CD14-positive monocyte (primary cell): ENCODE data around the gene TTYH3. TPM values are rescaled to one million over a fixed set of nuclear protein-coding genes. Genes with fewer than 3 reads are reported as not detected.
"Not testable (repeated sequence)": the region's sequence is repeated elsewhere in the genome, so short reads cannot be mapped to it uniquely, and the experiment has no call there.

Source experiments
- DNase-seq, 3 donors: peaks; one replicate each; pipeline ENCODE4 v3.0.0-alpha.2; 2011 to 2022
- H2AFZ ChIP-seq: 2 replicates; pipeline ENCODE4 v1.6.0; 2012; ENCODE audit warnings: mild to moderate bottlenecking, low read depth, low read length, inconsistent platforms; ENCODE audit not compliant: insufficient read depth, poor library complexity, severe bottlenecking
- H3K27ac ChIP-seq, 2 donors: 1 replicate in 1 of 2; 2 replicates in 1 of 2; pipeline ENCODE4 v1.5.1; 2012 to 2013; ENCODE audit warnings: low read length in 2 of 2, control low read depth in 1 of 2, inconsistent platforms in 1 of 2, low read depth in 1 of 2, mild to moderate bottlenecking in 1 of 2
- H3K27me3 ChIP-seq, 2 donors: one replicate each; pipeline versions ENCODE4 v1.6.0 to v1.6.1; 2011 to 2013; ENCODE audit warnings: low read length in 2 of 2; ENCODE audit not compliant: control insufficient read depth in 2 of 2, insufficient read depth in 2 of 2
- H3K36me3 ChIP-seq, 2 donors: replicated peaks in 1 of 2; 1 replicate in 1 of 2; 2 replicates in 1 of 2; pipeline versions ENCODE4 v1.5.1 to v1.6.1; 2012 to 2013; ENCODE audit warnings: low read length in 2 of 2, control low read depth in 1 of 2, inconsistent platforms in 1 of 2, mild to moderate bottlenecking in 1 of 2; ENCODE audit not compliant: insufficient read depth in 2 of 2, control insufficient read depth in 1 of 2
- H3K4me1 ChIP-seq, 2 donors: 1 replicate in 1 of 2; 2 replicates in 1 of 2; pipeline versions ENCODE4 v1.5.1 to v1.6.1; 2012 to 2013; ENCODE audit warnings: low read length in 2 of 2, control low read depth in 1 of 2, inconsistent platforms in 1 of 2, mild to moderate bottlenecking in 1 of 2, moderate library complexity in 1 of 2; ENCODE audit not compliant: insufficient read depth in 2 of 2, control insufficient read depth in 1 of 2
- H3K4me2 ChIP-seq: replicated peaks from 2 replicates; pipeline ENCODE3; 2012; ENCODE audit warnings: low read length, moderate library complexity, mild to moderate bottlenecking; ENCODE audit not compliant: poor library complexity, severe bottlenecking; ENCODE audit errors: extremely low read depth
- H3K4me3 ChIP-seq, 3 experiments: fragments of 200-600 bp in 1 of 3; sonication (generic) in 1 of 3; replicated peaks in 1 of 3; 1 replicate in 2 of 3; 2 replicates in 1 of 3; pipeline ENCODE4 v1.5.1; 2011 to 2013; ENCODE audit warnings: low read length in 3 of 3, mild to moderate bottlenecking in 3 of 3, control low read depth in 2 of 3, low read depth in 2 of 3, inconsistent platforms in 1 of 3, moderate library complexity in 1 of 3
- H3K79me2 ChIP-seq: 2 replicates; pipeline ENCODE4 v1.6.0; 2012; ENCODE audit warnings: mild to moderate bottlenecking, control low read depth, inconsistent platforms, low read length, moderate library complexity; ENCODE audit not compliant: insufficient read depth
- H3K9ac ChIP-seq: 2 replicates; pipeline ENCODE4 v1.6.0; 2017; ENCODE audit warnings: low read length, mild to moderate bottlenecking; ENCODE audit not compliant: insufficient read depth, poor library complexity, severe bottlenecking
- H3K9me3 ChIP-seq, 2 donors: replicated peaks in 1 of 2; 1 replicate in 1 of 2; 2 replicates in 1 of 2; pipeline versions ENCODE4 v1.5.1 to v1.6.1; 2012 to 2013; ENCODE audit warnings: low read length in 2 of 2, control low read depth in 1 of 2; ENCODE audit not compliant: control insufficient read depth in 1 of 2, insufficient read depth in 1 of 2
- H4K20me1 ChIP-seq: 2 replicates; pipeline ENCODE4 v1.6.0; 2012; ENCODE audit warnings: mild to moderate bottlenecking, low read length, control low read depth, moderate library complexity; ENCODE audit not compliant: insufficient read depth
- H3K27ac Mint-ChIP-seq, 7 donors: one replicate each; pipeline ENCODE4 v1.8.0; 2020; ENCODE audit warnings: mild to moderate bottlenecking in 7 of 7, mixed read lengths in 7 of 7, moderate library complexity in 6 of 7, inconsistent platforms in 2 of 7
- H3K27me3 Mint-ChIP-seq, 3 donors: one replicate each; pipeline ENCODE4 v1.8.0; 2021 to 2022; ENCODE audit warnings: low read depth in 3 of 3, mild to moderate bottlenecking in 3 of 3, mixed read lengths in 3 of 3, moderate library complexity in 3 of 3, inconsistent platforms in 1 of 3
- H3K36me3 Mint-ChIP-seq, 2 donors: one replicate each; pipeline ENCODE4 v1.8.0; 2020; ENCODE audit warnings: mixed read lengths in 2 of 2, inconsistent platforms in 1 of 2, mild to moderate bottlenecking in 1 of 2
- H3K4me1 Mint-ChIP-seq: one replicate; pipeline ENCODE4 v1.8.0; 2020; ENCODE audit warnings: mild to moderate bottlenecking, mixed read lengths
- H3K4me3 Mint-ChIP-seq, 2 donors: one replicate each; pipeline ENCODE4 v1.8.0; 2020; ENCODE audit warnings: mild to moderate bottlenecking in 2 of 2, mixed read lengths in 2 of 2, moderate library complexity in 1 of 2
- H3K9me3 Mint-ChIP-seq, 7 donors: one replicate each; pipeline ENCODE4 v1.8.0; 2020 to 2022; ENCODE audit warnings: mixed read lengths in 7 of 7, mild to moderate bottlenecking in 6 of 7, moderate library complexity in 6 of 7, inconsistent platforms in 2 of 7
- WGBS: methylation state at CpG from one replicate; pipeline ENCODE4 v1.1.5; 2013; ENCODE audit warnings: missing lambda C conversion rate; ENCODE audit not compliant: insufficient coverage; 5-methylcytosine and 5-hydroxymethylcytosine counted together
- intact Hi-C, 2 donors: fragments of 100-400 bp; cut with micrococcal nuclease; formaldehyde crosslinking; loops; one replicate each; pipeline versions ENCODE4 v1.15.0 to v1.15.1; 2023
- polyA plus RNA-seq, 3 donors: library from polyadenylated mRNA; depleted of rRNA in 1 of 3; unstranded in 2 of 3; stranded (reverse) in 1 of 3; fragments of 300-500 nt in 2 of 3; fragments of >200 nt in 1 of 3; fragmentation: Illumina TruSeq in 2 of 3; gene quantifications; 1 replicate in 2 of 3; 2 replicates in 1 of 3; pipeline ENCODE4 v1.2.3, GENCODE V29; 2012 to 2021
- TF ChIP-seq, protein P1 (sequence below): fragments of 200-600 bp; IDR thresholded peaks from one replicate; pipeline ENCODE4 v1.8.0; 2022; ENCODE audit warnings: antibody characterized with exemption, mild to moderate bottlenecking

Gene TTYH3
- polyA plus RNA-seq, 3 donors, result 13.4 to 73.5 (median 17.4) TPM

DNA sequence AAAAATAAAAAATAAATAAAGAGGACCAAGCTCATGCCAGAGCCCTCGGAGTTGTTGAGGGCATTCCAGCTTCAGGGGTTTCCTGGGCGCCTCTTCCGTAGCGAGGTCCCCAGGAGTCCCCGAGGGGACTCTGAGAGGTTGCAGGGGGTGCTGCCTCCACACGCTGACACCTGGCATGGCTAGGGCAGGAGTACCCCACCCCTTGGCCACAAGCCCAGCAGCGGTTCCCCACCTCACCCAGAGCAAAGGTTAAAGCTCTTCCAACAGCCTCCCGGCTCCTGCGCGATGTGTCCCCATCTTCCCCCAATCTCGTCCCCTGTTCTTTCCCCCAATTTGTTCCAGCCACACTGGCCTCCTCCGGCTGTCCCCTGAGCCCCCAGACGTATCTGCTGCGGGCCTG lies 60.8 kb downstream of the TTYH3 start:
- no peaks in the 10 kb centered on the region for H3K9me3 ChIP-seq
- WGBS, result 91% methylated on average over 11 of the region's 14 CpGs
- H3K27me3 Mint-ChIP-seq, result peaks cover 31 to 46% (median 37%) of the 10 kb centered on the region in 3 donors
- H3K36me3 ChIP-seq, result no peaks in the 10 kb centered on the region
- intact Hi-C loops, result no loop called here
- no peak overlapping the region for H3K4me2 ChIP-seq
- no peak overlapping the region for H3K4me3 ChIP-seq
- peaks cover 2 to 4% of the 10 kb centered on the region in 2 donors for H3K36me3 Mint-ChIP-seq
- H3K9ac ChIP-seq, result no peak overlapping the region
- peaks cover 0 to 12% (median 3%) of the 10 kb centered on the region in 7 donors for H3K9me3 Mint-ChIP-seq
- H3K27me3 ChIP-seq, result peaks cover 11 to 27% of the 10 kb centered on the region in 2 donors
- H3K4me3 Mint-ChIP-seq, result no peak overlapping the region
- TF ChIP-seq, protein P1, sequence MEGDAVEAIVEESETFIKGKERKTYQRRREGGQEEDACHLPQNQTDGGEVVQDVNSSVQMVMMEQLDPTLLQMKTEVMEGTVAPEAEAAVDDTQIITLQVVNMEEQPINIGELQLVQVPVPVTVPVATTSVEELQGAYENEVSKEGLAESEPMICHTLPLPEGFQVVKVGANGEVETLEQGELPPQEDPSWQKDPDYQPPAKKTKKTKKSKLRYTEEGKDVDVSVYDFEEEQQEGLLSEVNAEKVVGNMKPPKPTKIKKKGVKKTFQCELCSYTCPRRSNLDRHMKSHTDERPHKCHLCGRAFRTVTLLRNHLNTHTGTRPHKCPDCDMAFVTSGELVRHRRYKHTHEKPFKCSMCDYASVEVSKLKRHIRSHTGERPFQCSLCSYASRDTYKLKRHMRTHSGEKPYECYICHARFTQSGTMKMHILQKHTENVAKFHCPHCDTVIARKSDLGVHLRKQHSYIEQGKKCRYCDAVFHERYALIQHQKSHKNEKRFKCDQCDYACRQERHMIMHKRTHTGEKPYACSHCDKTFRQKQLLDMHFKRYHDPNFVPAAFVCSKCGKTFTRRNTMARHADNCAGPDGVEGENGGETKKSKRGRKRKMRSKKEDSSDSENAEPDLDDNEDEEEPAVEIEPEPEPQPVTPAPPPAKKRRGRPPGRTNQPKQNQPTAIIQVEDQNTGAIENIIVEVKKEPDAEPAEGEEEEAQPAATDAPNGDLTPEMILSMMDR, result no peak
- peaks cover 92 to 93% of the 10 kb centered on the region in 2 donors for H3K4me1 ChIP-seq
- H3K4me1 Mint-ChIP-seq, result peaks cover 46% of the 10 kb centered on the region
- no peaks in the 10 kb centered on the region for H4K20me1 ChIP-seq
- peak overlapping the region in 6 of 7 donors; percentile 55 to 91 (median 76) for H3K27ac Mint-ChIP-seq
- peak overlapping the region; percentile 74 to 77 for H3K27ac ChIP-seq
- DNase-seq, result no peak
- no peak overlapping the region for H2AFZ ChIP-seq
- H3K79me2 ChIP-seq, result no peaks in the 10 kb centered on the region

DNA sequence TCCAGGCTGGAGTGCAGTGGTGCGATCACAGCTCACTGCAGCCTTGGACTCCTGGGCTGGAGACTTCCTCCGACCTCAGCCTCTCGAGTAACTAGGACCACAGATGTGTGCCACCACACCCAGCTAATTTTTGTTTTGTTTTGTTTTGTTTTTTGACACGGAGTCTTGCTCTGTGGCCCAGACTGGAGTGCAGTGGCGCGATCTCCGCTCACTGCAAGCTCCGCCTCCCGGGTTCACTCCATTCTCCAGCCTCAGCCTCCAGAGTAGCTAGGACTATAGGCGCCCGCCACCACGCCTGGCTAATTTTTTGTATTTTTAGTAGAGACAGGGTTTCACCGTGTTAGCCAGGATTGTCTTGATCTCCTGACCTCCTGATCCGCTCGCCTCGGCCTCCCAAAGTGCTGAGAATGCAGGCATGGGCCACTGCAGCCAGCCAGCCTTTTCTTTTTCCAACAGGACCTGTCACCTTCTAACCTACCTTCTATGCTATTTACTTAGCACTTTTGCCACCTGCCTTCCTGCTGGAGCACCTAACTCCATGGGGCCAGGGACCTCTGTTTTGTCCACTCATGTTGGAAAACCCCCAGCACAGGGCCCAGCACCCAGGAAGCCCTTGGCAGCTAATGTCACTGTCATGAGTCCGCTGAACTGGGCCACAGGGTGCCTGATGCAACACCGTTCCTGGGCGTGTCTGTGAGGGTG lies 61.8 kb downstream of the TTYH3 start:
- H3K4me3 ChIP-seq, H4K20me1 ChIP-seq, H3K79me2 ChIP-seq, intact Hi-C loops, H2AFZ ChIP-seq, H3K9me3 ChIP-seq, H3K4me2 ChIP-seq, H3K36me3 ChIP-seq, H3K4me3 Mint-ChIP-seq, H3K36me3 Mint-ChIP-seq: not testable (repeated sequence)
- H3K27me3 Mint-ChIP-seq, result peaks cover 33 to 47% (median 37%) of the 10 kb centered on the region in 3 donors
- peak; percentile 75 to 95 (median 84) for DNase-seq
- H3K27ac Mint-ChIP-seq, result peak overlapping the region; percentile 76 to 97 (median 91)
- Histone ChIP-seq H3K9ac (peak overlapping the region; percentile 15), H3K27me3 (peaks cover 5 to 24% of the 10 kb centered on the region in 2 donors), H3K4me1 (peaks cover 84 to 86% of the 10 kb centered on the region in 2 donors), H3K27ac (peak overlapping the region; percentile 74 to 77)
- WGBS, result 99% methylated on average over 9 of the region's 19 CpGs
- peaks cover 48% of the 10 kb centered on the region for H3K4me1 Mint-ChIP-seq
- H3K9me3 Mint-ChIP-seq, result peaks cover 0 to 12% (median 3%) of the 10 kb centered on the region in 7 donors

DNA sequence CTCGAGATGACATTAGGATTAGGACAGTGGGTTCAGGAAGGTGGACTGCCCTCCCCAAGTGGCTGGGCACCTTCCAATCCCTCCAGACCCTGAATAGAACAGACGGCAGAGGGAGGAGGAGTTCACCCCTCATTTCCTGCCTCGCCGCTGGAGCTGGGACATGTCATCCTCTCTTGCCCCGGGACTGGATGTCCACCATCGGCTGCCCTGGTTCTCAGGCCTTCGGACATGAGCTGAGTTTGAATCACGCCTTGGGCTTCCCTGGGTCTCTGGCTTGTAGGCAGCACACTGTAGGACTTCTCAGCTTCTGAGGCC lies 62.3 kb downstream of the TTYH3 start:
- H2AFZ ChIP-seq, H3K4me2 ChIP-seq, H3K36me3 Mint-ChIP-seq, H4K20me1 ChIP-seq, DNase-seq, H3K9me3 ChIP-seq, H3K4me3 Mint-ChIP-seq, intact Hi-C loops, H3K79me2 ChIP-seq, H3K36me3 ChIP-seq, H3K4me3 ChIP-seq: not testable (repeated sequence)
- peaks cover 0 to 24% of the 10 kb centered on the region in 2 donors for H3K27me3 ChIP-seq
- H3K27ac ChIP-seq, result peak overlapping the region; percentile 74 to 77
- WGBS, result 89% methylated on average over 3 of the region's 8 CpGs
- Mint-ChIP-seq H3K27me3 (peaks cover 33 to 47% (median 37%) of the 10 kb centered on the region in 3 donors), H3K4me1 (peaks cover 48% of the 10 kb centered on the region), H3K27ac (peak overlapping the region in 6 of 7 donors; percentile 41 to 97 (median 90)), H3K9me3 (peaks cover 0 to 12% (median 2%) of the 10 kb centered on the region in 7 donors)
- peaks cover 85 to 86% of the 10 kb centered on the region in 2 donors for H3K4me1 ChIP-seq
- peak overlapping the region; percentile 8 for H3K9ac ChIP-seq
